GM18505 (cell line): ENCODE results near the gene CD82.
"Not testable (repeated sequence)": the region's sequence is repeated elsewhere in the genome, so short reads cannot be mapped to it uniquely, and the experiment has no call there.

Experiments used
- ATAC-seq: cut with Tn5 transposase; IDR thresholded peaks from one replicate; pipeline ENCODE4 v1.9.1; 2021; ENCODE audit not compliant: unreplicated experiment
- POLR2A ChIP-seq: IDR thresholded peaks from 4 replicates; pipeline ENCODE4 v1.6.1; 2011; ENCODE audit warnings: borderline replicate concordance; ENCODE audit not compliant: insufficient read depth, insufficient read length; ENCODE audit errors: extremely low read depth

The CD82 gene

GRCh38 chr11:44652901-44653644 is 87.6 kb downstream of the CD82 start:
- no peak for TF ChIP-seq POLR2A
- no peak for ATAC-seq

DNA sequence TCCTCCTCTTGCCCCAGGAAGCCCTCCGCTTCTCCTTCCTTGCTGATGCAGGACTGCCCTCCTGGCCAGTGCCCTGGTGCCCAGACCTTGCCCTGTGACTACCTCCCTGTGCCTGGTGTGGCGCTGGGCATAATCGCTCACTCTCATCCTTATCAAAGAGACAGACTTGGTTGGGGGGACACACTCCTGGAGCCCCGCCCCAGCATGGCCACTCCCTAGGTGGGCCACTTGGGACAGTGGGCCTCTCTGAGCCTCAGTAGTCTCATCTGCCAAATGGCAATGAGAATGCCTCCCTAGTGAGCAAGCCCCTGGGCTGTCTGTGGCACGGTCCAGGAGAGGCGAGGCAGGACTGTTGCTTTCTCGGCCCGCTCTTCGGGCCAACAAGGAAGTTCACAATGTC is 88.6 kb downstream of the CD82 start:
- no peak for ATAC-seq
- no peak for TF ChIP-seq POLR2A

DNA sequence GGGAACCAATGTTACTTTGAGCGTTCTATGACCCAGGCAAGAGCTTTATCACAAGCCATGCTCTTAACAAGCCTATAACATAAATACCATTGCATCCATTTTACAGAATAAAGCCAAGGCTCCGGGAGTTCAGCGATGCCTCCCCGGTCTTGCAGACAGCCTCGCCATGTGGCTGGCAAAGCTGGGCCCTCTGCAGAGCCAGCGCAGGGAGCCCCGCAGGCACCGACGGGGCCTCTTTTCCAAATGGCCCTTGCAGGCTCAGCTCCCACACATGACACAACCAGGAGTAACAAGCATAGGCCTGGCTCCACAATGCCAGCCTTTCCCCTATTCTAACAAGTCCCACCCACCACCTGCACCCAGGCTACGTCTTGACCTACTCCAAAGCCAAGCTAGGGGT is 89.1 kb downstream of the CD82 start:
- no peak for ATAC-seq
- TF ChIP-seq POLR2A = no peak

DNA sequence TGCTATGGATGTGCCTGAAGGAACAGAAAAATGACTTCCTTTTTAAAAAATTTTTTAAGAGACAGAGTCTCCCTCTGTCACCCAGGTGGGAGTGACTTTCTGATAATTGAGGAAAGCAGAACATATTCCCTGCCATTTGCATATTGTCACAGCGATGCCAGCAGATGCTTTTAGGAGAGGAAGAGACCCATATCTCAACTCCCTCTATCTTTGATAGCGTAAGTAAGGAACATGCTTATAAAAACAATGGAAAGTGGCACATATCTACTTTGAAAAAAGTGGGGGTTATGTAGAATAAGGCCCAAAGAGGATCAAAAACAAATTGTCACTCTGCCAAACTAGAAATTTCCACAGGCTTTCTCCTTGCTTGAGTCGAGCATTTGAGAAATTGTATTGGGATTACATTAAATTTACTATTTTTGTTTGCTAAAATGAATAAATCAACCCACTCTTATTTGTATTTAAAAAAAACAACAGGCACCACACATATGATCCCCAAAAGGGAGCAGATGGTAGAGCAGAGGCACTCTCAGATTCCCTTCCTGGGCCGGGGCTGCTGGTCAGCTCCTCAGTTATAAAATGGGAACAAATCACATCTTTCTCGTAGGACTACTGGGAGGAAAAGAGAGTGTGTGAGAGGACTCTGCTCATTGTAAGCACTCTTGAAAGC is 92.5 kb downstream of the CD82 start:
- no peak for TF ChIP-seq POLR2A
- no peak for ATAC-seq

DNA sequence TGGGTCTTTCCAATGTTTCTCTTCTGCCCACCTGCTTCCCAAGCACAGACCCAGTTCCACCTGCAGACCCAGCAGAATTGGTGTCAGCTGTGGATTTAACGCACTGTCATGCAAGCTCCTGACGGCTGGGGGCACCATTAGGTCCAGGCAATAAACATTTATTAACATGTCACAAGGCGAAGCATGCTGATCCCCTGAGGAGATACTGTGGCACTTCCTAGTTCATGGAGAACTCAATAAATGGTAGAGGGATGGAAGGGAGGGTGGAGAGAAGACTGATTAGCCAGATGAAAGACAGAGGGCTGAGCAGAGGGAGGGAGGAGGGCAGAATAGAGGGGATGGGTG is 93.0 kb downstream of the CD82 start:
- no peak for ATAC-seq
- no peak for TF ChIP-seq POLR2A

GRCh38 chr11:44659641-44660040 is 94.2 kb downstream of the CD82 start:
- ATAC-seq = no peak
- TF ChIP-seq POLR2A = no peak

- not testable (repeated sequence) for ATAC-seq
Observed at GRCh38 chr11:44660535-44660934, 95.1 kb downstream of the CD82 start.

- TF ChIP-seq POLR2A = no peak
- ATAC-seq = no peak
Observed at GRCh38 chr11:44661311-44661717, 95.9 kb downstream of the CD82 start.
